Measurements from ENCODE around the gene PABPC1L.
A peak's percentile ranks its signal among the peaks of the same experiment; 100 is the strongest.

Gene PABPC1L

DNA sequence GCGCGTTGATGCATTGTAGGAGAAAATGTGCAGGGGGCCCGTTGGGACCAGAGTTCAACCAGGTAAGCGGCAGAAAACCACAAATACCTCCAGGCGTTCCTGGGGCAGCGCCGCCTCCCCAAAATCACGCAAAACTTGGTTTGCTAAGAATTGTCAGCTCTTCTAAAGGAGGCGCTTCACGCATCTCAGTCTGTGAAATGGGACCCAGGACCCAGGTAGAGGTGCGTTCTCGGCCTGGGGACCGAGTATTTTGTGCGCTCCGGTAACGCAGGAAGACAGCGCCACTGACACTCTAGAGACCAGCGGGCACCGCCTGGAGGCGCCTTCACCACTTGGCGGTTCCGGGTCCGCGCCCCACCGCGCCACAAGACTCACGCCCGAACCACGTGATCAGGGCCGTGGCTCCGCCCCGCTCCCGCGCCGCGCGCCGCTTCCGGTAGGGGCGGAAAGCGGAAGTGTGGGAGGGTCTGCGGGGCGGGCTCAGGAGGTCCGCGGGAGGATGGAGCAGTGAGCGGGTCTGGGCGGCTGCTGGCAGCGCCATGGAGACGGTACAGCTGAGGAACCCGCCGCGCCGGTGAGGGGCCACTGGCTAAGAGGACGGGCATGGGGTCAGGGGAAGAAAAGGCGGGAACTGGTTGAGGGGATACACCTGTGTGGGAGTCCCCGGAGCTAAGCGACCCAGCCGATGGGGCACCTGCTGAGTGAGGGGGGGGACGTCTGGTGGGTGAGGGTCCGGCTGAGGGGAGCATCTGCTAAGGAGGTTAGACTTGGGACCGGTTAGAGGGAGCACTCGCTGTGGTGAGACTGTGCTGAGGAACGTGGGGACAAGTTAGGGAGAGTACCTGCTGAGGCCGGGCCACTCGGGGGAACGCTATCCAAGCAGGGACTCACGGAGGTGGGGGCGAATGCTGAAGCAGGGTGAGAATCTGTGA is 56.4 kb downstream of the PABPC1L start, which contains the start of gene STK4:
Gene STK4, plus strand, starts transcription at position 483 of the 932 bp plus-strand sequence. Its CDS starts 57 bp downstream, at position 540.
- H3K27ac ChIP-seq (ENCODE audit: extremely low read depth, low read depth, low read length), result peak within 1 kb of the TSS; percentile 65; the same call in 1 of the 2 replicates
- H3K36me3 ChIP-seq (ENCODE audit: control insufficient read depth in 2 of 2, insufficient read depth in 1 of 2, low read length in 2 of 2), result no peaks in the 10 kb centered on the region
- H3K9me3 ChIP-seq (ENCODE audit: control insufficient read depth, insufficient read depth, low read depth, low read length), result no peaks in the 10 kb centered on the region
- H3K4me1 ChIP-seq (ENCODE audit: control insufficient read depth, insufficient read depth, low read length), result peaks cover 20% of the 10 kb centered on the region
- peak within 1 kb of the TSS; percentile 95 for H3K4me3 ChIP-seq (ENCODE audit: low read depth, low read length)
- ChIA-PET CTCF (interaction anchor here (0.7 to 1.8 kb wide), 4 partner anchors 10 to 27 kb away, joined by 3 to 5 read pairs (median 4); no protein-coding TSS in a partner anchor), POLR2A (interaction anchor here (0.6 to 1.1 kb wide), 2 partner anchors 12 to 376 kb away, joined by 3 to 5 read pairs; no protein-coding TSS in a partner anchor)
- TF ChIP-seq GLIS2 (tag by site-specific recombination; IDR thresholded peaks at IDR 0.05), result peak; percentile 93
- no peak for TF ChIP-seq ZNF596 (tag by site-specific recombination; IDR thresholded peaks at IDR 0.05)
- TF ChIP-seq ZFHX2 (tag by site-specific recombination; conservative IDR thresholded peaks at IDR 0.05), result peak; percentile 87
- TF ChIP-seq ZBTB48 (tag by site-specific recombination; IDR thresholded peaks at IDR 0.05), result peak; percentile 78
- TF ChIP-seq ZBTB21 (tag by site-specific recombination; IDR thresholded peaks at IDR 0.05), result no peak
- TF ChIP-seq, protein P1, sequence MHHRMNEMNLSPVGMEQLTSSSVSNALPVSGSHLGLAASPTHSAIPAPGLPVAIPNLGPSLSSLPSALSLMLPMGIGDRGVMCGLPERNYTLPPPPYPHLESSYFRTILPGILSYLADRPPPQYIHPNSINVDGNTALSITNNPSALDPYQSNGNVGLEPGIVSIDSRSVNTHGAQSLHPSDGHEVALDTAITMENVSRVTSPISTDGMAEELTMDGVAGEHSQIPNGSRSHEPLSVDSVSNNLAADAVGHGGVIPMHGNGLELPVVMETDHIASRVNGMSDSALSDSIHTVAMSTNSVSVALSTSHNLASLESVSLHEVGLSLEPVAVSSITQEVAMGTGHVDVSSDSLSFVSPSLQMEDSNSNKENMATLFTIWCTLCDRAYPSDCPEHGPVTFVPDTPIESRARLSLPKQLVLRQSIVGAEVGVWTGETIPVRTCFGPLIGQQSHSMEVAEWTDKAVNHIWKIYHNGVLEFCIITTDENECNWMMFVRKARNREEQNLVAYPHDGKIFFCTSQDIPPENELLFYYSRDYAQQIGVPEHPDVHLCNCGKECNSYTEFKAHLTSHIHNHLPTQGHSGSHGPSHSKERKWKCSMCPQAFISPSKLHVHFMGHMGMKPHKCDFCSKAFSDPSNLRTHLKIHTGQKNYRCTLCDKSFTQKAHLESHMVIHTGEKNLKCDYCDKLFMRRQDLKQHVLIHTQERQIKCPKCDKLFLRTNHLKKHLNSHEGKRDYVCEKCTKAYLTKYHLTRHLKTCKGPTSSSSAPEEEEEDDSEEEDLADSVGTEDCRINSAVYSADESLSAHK (tag by site-specific recombination; IDR thresholded peaks at IDR 0.05), result peak; percentile 4; the same call in 1 of the 2 replicates
- TF ChIP-seq SP7 (tag by site-specific recombination; IDR thresholded peaks at IDR 0.05), result peak; percentile 74
- 0 out of 2 replicates have a peak, but pooled peaks have one; percentile 21 for TF ChIP-seq ZBTB1 (tag by site-specific recombination; IDR thresholded peaks at IDR 0.05)
- 0 out of 2 replicates have a peak, but pooled peaks have one; percentile 15 for TF ChIP-seq ZBTB17 (tag by site-specific recombination; IDR thresholded peaks at IDR 0.05)
- 0 out of 2 replicates have a peak, but pooled peaks have one; percentile 15 for TF ChIP-seq ZNF324 (tag by site-specific recombination; IDR thresholded peaks at IDR 0.05)
- TF ChIP-seq TRIM28 (IDR thresholded peaks at IDR 0.05; ENCODE audit: borderline replicate concordance, low read length), result 0 out of 2 replicates have a peak, but pooled peaks have one; percentile 19
- TF ChIP-seq YY2 (tag by site-specific recombination; IDR thresholded peaks at IDR 0.05), result no peak
- TF ChIP-seq ZFP41 (tag by site-specific recombination; IDR thresholded peaks at IDR 0.05; ENCODE audit: borderline replicate concordance), result no peak
- TF ChIP-seq ZSCAN30 (tag by site-specific recombination; IDR thresholded peaks at IDR 0.05), result 0 out of 2 replicates have a peak, but pooled peaks have one; percentile 16
- no peak for TF ChIP-seq ZNF654 (tag by site-specific recombination; IDR thresholded peaks at IDR 0.05; ENCODE audit: low read depth)
- TF ChIP-seq SP3 (tag by site-specific recombination; IDR thresholded peaks at IDR 0.05), result peak; percentile 97
- peak; percentile 54; the same call in 1 of the 2 replicates for TF ChIP-seq ZNF76 (tag by site-specific recombination; IDR thresholded peaks at IDR 0.05; ENCODE audit: borderline replicate concordance, low read depth)
- no peak for TF ChIP-seq ZNF214 (tag by site-specific recombination; IDR thresholded peaks at IDR 0.05; ENCODE audit: borderline replicate concordance)
- TF ChIP-seq ZXDB (tag by site-specific recombination; IDR thresholded peaks at IDR 0.05), result peak; percentile 84
- TF ChIP-seq, protein P2, sequence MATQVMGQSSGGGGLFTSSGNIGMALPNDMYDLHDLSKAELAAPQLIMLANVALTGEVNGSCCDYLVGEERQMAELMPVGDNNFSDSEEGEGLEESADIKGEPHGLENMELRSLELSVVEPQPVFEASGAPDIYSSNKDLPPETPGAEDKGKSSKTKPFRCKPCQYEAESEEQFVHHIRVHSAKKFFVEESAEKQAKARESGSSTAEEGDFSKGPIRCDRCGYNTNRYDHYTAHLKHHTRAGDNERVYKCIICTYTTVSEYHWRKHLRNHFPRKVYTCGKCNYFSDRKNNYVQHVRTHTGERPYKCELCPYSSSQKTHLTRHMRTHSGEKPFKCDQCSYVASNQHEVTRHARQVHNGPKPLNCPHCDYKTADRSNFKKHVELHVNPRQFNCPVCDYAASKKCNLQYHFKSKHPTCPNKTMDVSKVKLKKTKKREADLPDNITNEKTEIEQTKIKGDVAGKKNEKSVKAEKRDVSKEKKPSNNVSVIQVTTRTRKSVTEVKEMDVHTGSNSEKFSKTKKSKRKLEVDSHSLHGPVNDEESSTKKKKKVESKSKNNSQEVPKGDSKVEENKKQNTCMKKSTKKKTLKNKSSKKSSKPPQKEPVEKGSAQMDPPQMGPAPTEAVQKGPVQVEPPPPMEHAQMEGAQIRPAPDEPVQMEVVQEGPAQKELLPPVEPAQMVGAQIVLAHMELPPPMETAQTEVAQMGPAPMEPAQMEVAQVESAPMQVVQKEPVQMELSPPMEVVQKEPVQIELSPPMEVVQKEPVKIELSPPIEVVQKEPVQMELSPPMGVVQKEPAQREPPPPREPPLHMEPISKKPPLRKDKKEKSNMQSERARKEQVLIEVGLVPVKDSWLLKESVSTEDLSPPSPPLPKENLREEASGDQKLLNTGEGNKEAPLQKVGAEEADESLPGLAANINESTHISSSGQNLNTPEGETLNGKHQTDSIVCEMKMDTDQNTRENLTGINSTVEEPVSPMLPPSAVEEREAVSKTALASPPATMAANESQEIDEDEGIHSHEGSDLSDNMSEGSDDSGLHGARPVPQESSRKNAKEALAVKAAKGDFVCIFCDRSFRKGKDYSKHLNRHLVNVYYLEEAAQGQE (tag by site-specific recombination; IDR thresholded peaks at IDR 0.05), result 0 out of 2 replicates have a peak, but pooled peaks have one; percentile 18
- TF ChIP-seq ZNF48 (tag by site-specific recombination; IDR thresholded peaks at IDR 0.05), result no peak
- peak; percentile 97 for TF ChIP-seq SP2 (tag by site-specific recombination; IDR thresholded peaks at IDR 0.05)
- no peak for TF ChIP-seq REPIN1 (tag by site-specific recombination; IDR thresholded peaks at IDR 0.05; ENCODE audit: low read depth)
- no peak for TF ChIP-seq ZNF791 (tag by site-specific recombination; IDR thresholded peaks at IDR 0.05)
- TF ChIP-seq ZNF114 (tag by site-specific recombination; IDR thresholded peaks at IDR 0.05), result no peak
- peak; percentile 78 for TF ChIP-seq EGR2 (tag by site-specific recombination; IDR thresholded peaks at IDR 0.05; ENCODE audit: low read depth)
- TF ChIP-seq ZNF391 (tag by site-specific recombination; IDR thresholded peaks at IDR 0.05; ENCODE audit: borderline replicate concordance, low read depth), result peak; percentile 15; the same call in 1 of the 2 replicates
- TF ChIP-seq, protein P3, sequence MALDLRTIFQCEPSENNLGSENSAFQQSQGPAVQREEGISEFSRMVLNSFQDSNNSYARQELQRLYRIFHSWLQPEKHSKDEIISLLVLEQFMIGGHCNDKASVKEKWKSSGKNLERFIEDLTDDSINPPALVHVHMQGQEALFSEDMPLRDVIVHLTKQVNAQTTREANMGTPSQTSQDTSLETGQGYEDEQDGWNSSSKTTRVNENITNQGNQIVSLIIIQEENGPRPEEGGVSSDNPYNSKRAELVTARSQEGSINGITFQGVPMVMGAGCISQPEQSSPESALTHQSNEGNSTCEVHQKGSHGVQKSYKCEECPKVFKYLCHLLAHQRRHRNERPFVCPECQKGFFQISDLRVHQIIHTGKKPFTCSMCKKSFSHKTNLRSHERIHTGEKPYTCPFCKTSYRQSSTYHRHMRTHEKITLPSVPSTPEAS (tag by site-specific recombination; IDR thresholded peaks at IDR 0.05), result 0 out of 2 replicates have a peak, but pooled peaks have one; percentile 13
- TF ChIP-seq ZNF10 (tag by site-specific recombination; IDR thresholded peaks at IDR 0.05), result peak; percentile 65; the same call in 1 of the 2 replicates
